Measurements from ENCODE around the gene CELSR1.

Gene CELSR1

DNA sequence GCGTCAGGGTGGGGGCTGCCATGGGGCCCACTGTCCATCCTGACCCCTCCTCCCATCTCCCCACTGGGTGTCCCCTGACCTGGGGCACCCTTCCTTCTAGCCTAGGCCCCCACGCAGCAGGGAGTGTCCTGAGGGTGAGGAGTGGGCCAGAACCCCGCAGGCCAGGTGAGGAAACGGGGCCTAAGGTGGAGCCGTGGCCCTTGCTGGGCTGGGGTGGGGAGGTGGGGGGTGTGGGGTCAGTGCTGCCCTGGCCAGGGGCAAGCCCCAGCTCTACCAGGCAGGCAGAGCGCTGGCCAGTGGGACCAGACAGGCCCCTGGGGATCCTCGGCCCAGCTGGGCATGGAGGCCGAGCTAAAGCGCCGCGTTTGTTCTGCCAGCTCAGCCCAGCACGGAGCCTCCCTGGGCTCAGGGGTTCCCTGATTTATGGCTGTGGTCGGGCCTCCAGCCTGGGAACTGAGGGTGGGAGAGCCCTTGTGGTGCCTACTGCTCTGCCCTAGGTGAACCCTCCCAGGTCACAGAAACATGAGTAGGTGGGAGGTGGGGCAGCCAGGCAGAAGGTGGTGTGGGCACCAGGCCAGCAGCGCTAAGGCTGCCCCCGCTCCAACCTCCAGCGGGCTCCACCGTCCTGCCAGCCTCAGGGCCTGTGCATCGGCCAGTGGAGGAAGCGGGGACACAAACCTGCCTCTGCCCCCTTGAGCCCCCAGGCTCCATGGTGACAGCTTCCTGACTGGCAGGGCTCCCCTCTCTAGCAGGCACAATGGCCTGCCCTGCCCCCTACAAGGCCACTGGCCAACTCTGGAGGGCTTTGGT is 179.5 kb downstream of the CELSR1 start:
- Mint-ChIP-seq H3K36me3 (ENCODE audit: low read depth) (no peaks in the 10 kb centered on the region), H3K27me3 (ENCODE audit: low read depth) (no peaks in the 10 kb centered on the region), H3K9me3 (no peaks in the 10 kb centered on the region), H3K27ac (no peak overlapping the region), H3K4me3 (no peak overlapping the region), H3K4me1 (ENCODE audit: low read depth) (no peaks in the 10 kb centered on the region)
- no peak for DNase-seq (ENCODE audit: low spot score)

DNA sequence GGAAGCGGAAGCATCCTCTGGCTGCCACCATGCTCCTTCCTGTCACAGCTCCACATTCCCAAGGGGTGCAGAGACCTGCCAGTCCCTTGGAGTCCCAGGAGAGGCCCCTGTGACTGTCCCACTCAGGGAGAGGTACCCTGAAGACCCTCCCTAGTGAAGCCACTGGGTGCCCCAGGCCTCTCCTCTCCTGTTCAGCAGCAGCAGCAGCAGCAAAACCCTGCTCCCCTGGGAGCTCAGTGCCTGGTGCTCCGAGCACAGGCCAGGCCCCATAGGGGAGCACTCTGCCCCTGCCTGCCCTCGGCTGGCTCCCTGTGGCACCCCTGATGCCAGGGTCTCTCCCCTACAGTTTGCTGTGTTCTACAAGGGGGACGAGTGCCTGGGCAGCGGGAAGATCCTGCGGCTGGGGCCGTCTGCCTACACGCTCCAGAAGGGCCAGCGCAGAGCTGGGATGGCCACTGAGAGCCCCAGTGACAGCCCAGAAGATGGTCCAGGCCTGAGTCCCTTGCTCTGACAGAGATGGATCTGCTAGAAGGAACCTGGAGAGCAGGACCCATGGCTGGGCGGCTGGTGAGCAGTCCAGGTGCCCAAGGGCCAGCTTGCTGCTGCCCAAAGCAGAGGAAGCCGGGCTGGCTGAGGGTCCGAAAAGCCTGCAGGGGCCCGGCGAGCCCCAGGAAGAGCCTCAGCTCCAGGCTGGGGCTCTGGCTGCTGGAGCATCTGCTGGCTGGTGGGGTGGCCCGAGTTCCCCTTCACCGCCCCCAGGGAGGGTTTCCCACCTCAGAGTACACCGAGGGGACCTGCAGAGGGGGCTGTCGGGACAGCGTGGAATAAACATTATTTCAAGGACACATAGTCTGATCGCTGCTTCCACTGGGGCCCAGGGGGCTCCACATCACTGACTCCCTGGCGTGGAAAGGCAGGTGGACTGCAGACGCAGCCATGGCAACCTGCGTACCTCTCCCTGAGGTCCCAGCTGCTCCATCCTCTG is 180.6 kb downstream of the CELSR1 start:
- DNase-seq (ENCODE audit: low spot score): no peak
- no peaks in the 10 kb centered on the region for H3K4me1 Mint-ChIP-seq (ENCODE audit: low read depth)
- no peak overlapping the region for H3K4me3 Mint-ChIP-seq
- H3K27me3 Mint-ChIP-seq (ENCODE audit: low read depth): no peaks in the 10 kb centered on the region
- no peak overlapping the region for H3K27ac Mint-ChIP-seq
- H3K9me3 Mint-ChIP-seq: no peaks in the 10 kb centered on the region
- peaks cover 5% of the 10 kb centered on the region for H3K36me3 Mint-ChIP-seq (ENCODE audit: low read depth)

DNA sequence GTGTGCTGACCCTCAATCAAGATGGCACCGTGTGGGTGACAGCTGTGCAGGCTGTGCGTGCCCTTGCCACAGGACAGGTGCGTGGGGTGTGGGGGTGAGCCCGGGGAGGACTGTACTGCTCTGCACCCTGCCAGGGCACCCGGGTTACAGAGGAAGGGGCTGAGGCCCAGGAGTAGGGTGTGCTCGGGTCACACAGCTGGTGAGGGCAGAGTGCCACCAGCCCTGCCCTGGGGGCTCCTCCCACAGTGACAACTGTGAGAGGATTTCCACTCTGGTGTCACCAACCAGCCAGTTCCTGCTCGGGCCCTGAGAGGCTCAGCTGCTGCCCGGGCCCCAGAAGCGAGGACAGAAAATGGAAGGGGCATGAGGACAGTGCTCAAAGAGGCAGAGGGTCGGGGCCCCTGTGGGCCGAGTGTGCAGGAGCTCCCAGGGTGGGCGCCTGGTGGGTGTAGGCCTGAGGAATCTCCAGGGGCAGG is 181.4 kb downstream of the CELSR1 start:
- no peak for DNase-seq (ENCODE audit: low spot score)
- H3K27ac Mint-ChIP-seq: no peak overlapping the region
- no peaks in the 10 kb centered on the region for H3K4me1 Mint-ChIP-seq (ENCODE audit: low read depth)
- H3K9me3 Mint-ChIP-seq: no peaks in the 10 kb centered on the region
- H3K27me3 Mint-ChIP-seq (ENCODE audit: low read depth): no peaks in the 10 kb centered on the region
- H3K4me3 Mint-ChIP-seq: no peak overlapping the region
- H3K36me3 Mint-ChIP-seq (ENCODE audit: low read depth): peaks cover 6% of the 10 kb centered on the region

DNA sequence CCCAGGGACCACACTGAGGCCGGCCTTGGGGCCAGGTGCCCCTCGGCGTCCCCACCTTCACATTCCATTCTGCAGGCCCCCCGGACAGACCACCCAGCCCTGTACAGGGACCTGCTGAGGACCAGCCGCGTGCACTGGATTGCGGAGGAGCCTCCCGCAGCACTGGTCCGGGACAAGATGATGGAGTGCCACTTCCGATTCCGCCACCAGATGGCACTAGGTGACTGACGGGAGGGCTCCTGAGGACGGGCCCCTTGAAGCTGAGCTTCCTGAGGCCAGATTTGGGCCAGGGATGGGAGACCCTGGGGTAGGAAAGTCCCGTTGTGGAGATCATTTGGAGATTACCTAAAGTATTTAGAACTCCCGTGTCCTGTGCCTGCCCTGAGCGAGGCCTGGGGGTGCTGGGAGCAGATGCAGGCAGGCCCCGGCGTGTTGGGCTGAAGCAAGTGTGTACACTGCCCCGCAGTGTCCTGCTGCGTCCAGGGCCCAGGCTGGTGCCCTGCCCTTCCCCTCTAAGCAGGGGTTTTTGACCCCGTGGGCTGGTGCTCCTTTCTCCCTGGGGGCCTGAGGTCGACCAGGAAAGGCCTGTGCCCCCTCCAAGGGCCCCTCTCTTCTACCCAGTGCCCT is 181.9 kb downstream of the CELSR1 start:
- Mint-ChIP-seq H3K9me3 (no peaks in the 10 kb centered on the region), H3K27ac (no peak overlapping the region), H3K4me3 (no peak overlapping the region), H3K36me3 (ENCODE audit: low read depth) (peaks cover 11% of the 10 kb centered on the region), H3K27me3 (ENCODE audit: low read depth) (no peaks in the 10 kb centered on the region), H3K4me1 (ENCODE audit: low read depth) (no peaks in the 10 kb centered on the region)
- peak; percentile 19 for DNase-seq (ENCODE audit: low spot score)

DNA sequence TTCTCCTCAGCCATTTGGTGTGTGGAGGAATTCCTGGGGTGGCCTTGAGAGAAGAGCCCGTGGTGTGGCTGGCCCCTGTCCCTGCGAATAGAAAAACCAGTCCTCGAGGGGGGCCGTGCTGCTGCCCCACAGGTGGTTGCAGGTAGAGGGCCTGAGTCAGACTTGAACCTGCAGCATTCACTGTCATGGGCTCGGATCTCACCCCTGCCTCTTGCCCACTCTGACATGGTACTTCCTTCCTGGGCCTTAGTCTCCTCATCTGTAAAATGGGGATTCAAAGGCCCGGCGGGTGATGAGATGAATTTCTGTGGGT is 182.5 kb downstream of the CELSR1 start:
- Mint-ChIP-seq H3K9me3 (no peaks in the 10 kb centered on the region), H3K4me1 (ENCODE audit: low read depth) (no peaks in the 10 kb centered on the region), H3K4me3 (no peak overlapping the region), H3K36me3 (ENCODE audit: low read depth) (peaks cover 13% of the 10 kb centered on the region), H3K27me3 (ENCODE audit: low read depth) (no peaks in the 10 kb centered on the region), H3K27ac (no peak overlapping the region)
- no peak for DNase-seq (ENCODE audit: low spot score)

DNA sequence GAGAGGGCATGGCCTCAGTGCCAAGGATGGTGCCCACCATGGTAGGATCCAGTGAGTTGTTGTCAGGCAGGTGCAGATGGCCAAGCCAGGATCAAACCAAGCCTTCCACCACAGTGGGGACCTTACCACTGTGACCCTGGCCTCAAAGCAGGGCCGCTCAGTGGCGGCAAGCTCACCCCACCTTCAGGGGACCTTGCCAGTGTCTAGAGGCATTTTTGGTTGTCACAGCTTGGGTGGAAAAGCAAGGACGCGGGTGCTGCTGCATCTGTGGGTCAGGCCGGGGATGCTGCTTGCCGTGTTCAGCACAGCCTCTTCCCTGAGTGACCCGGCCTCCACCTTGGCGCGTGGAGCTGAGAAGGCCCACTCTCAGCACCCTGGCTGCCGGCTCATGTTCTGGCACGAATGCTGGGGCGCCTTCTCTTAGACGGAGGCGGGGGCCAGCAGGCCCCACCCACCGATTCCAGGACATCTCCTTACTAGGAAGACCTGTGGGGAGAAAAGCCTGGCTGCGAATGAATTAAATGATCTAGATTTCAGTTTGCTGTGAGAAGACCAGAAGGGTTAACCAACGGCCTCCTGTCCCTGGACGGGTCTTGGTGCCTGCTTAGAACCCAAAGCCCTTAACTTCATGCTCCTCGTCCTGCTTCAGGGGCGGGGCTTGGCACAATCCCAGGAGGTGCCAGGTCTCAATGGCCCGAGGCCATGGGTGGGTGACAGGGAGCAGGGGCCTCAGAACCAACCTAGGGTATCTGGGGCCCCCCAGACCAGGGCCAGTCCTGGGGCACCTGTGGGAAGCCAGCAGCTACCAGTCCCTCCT is 183.0 kb downstream of the CELSR1 start:
- Mint-ChIP-seq H3K36me3 (ENCODE audit: low read depth) (peaks cover 19% of the 10 kb centered on the region), H3K4me3 (no peak overlapping the region), H3K9me3 (no peaks in the 10 kb centered on the region), H3K27ac (no peak overlapping the region), H3K4me1 (ENCODE audit: low read depth) (no peaks in the 10 kb centered on the region), H3K27me3 (ENCODE audit: low read depth) (no peaks in the 10 kb centered on the region)
- DNase-seq (ENCODE audit: low spot score): no peak

DNA sequence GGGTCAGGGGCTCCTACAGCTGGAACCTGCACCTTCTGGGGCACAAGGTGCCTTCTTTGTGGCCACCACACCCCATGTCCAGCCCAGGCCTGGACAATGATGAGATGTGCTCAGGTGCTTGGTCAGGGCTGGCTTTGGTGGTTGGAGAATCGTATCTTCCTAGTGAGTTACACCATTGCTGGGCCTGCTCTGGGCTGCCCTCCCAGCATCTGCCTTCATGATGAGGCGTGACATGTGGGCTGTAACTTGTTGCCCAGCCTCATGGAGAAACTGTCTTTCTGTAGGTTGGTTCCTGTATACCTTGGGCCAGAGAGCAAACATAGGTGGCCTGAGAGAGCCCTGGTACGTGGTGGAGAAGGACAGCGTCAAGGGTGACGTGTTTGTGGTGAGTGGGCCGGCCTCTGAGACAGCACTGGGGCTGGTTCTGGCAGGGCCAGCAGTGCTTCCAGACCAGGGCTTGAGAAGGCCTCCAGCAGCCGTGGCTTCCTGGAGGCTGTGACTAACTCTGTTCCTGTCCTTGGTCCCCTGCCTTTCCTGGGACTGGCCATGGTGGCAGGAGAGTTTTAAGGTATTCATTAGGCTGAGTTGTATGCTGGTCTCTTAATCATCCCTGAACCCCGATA is 183.8 kb downstream of the CELSR1 start:
- Mint-ChIP-seq H3K36me3 (ENCODE audit: low read depth) (peaks cover 23% of the 10 kb centered on the region), H3K4me3 (no peak overlapping the region), H3K27me3 (ENCODE audit: low read depth) (no peaks in the 10 kb centered on the region), H3K4me1 (ENCODE audit: low read depth) (no peaks in the 10 kb centered on the region), H3K9me3 (no peaks in the 10 kb centered on the region), H3K27ac (no peak overlapping the region)
- DNase-seq (ENCODE audit: low spot score): no peak

DNA sequence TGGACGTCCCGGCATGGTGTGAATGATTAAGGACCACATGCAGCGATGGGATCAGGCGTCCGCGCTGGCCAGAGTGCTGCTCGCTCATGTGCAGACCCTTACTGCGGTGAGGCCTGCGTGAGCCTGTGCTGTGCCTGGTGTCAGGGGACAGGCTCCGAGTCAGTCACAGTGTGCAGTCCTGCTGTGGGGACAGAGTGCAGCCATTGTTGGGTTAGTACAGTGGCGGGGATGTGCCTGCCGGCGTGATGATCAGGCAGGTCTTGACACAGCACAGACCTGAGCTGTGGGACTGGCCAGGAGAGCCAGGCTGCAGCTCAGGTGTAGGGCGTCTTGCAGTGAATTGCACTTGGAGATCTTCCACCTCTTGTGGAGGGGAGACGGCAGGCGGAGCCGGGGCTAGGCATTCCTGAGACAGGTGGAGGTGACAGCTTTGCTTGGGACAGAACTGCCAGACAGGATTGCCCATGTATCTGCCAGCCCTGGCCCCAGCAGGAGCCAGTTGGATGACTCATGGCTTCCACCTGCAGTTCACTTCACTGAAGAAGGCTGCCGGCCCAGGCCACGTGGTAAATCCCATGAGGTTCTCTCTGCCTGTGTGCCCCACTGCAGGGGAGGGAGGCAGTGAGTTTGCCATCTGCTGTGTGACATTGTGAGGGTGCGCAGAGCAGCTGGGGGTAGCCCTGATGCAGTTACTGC is 184.6 kb downstream of the CELSR1 start:
- peaks cover 24% of the 10 kb centered on the region for H3K36me3 Mint-ChIP-seq (ENCODE audit: low read depth)
- no peaks in the 10 kb centered on the region for H3K27me3 Mint-ChIP-seq (ENCODE audit: low read depth)
- no peaks in the 10 kb centered on the region for H3K9me3 Mint-ChIP-seq
- H3K4me3 Mint-ChIP-seq: no peak overlapping the region
- DNase-seq (ENCODE audit: low spot score): no peak
- H3K4me1 Mint-ChIP-seq (ENCODE audit: low read depth): no peaks in the 10 kb centered on the region
- no peak overlapping the region for H3K27ac Mint-ChIP-seq

DNA sequence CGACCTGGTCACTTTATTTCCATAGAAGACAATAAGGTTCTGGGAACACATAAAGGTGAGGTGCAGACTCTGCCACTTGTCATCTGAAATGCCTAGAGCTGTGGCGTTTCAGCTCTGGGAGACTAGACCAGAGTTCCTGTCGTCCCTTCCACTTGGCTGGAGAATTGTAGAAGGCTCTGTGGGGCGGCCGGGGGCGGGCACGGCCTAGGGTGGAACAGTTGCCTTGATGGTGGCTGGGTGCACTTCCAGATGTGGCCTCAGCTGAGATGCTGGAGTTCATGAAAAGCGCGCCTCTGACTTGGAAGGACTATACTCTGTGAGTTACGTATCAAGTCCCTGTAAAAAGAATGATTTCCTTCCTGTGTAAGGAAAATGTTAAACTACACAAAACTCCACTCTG is 185.1 kb downstream of the CELSR1 start:
- Mint-ChIP-seq H3K27me3 (ENCODE audit: low read depth) (no peaks in the 10 kb centered on the region), H3K4me1 (ENCODE audit: low read depth) (no peaks in the 10 kb centered on the region), H3K27ac (no peak overlapping the region), H3K9me3 (no peaks in the 10 kb centered on the region), H3K36me3 (ENCODE audit: low read depth) (peaks cover 28% of the 10 kb centered on the region), H3K4me3 (no peak overlapping the region)
- DNase-seq (ENCODE audit: low spot score): no peak

DNA sequence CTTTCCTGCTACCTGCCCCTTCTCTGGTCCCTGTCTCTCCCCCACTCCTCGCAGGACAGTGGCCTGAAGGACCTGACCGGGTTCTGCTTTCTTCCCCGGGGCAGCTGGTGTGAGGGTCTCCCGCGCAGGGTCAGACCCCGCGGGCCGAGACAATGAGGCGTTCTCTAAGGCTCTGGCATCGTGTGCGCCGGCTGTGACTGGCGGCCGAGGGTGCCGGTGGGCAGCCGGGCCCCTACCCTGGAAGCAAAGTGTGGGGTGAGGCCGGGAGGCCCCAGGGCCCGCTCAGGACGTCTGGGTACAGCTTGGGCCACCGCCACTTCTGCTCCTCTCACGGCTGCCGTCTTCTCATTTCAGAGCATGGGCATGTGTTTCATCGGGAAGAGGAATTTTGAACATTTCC is 185.7 kb downstream of the CELSR1 start:
- DNase-seq (ENCODE audit: low spot score): no peak
- no peaks in the 10 kb centered on the region for H3K27me3 Mint-ChIP-seq (ENCODE audit: low read depth)
- H3K4me3 Mint-ChIP-seq: no peak overlapping the region
- peaks cover 28% of the 10 kb centered on the region for H3K36me3 Mint-ChIP-seq (ENCODE audit: low read depth)
- H3K27ac Mint-ChIP-seq: no peak overlapping the region
- no peaks in the 10 kb centered on the region for H3K9me3 Mint-ChIP-seq
- H3K4me1 Mint-ChIP-seq (ENCODE audit: low read depth): no peaks in the 10 kb centered on the region

DNA sequence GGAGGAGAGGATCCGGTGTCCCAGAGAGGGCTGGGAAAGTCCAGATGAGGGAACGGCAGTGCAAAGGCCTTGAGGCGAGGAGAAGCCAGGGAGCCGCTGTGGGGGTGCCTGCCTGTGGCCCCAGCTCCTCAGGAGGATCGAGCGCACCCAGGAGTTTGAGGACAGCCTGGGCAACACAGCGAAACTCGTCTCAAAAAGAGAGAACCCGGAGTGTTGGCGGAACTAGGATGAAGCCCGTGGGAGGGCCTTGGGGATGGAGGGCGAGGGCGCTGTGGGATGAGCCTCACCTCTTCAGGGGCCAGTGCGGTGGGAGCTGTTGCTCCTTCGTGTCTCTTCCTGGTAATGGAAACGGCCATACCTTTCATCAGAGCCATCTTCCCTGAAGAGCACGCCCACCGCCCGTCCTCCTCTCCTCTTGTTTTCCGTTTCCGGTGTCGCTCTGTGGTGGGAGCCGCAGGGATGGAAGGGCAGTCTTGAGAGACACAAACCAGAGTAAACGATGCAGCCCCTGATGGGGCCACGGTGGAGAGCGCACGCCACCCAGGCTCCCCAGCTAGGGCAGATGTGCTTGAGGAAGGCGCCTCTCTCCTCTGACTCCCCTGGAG is 186.2 kb downstream of the CELSR1 start:
- DNase-seq (ENCODE audit: low spot score): no peak
- H3K27me3 Mint-ChIP-seq (ENCODE audit: low read depth): no peaks in the 10 kb centered on the region
- no peak overlapping the region for H3K4me3 Mint-ChIP-seq
- H3K4me1 Mint-ChIP-seq (ENCODE audit: low read depth): no peaks in the 10 kb centered on the region
- no peak overlapping the region for H3K27ac Mint-ChIP-seq
- H3K36me3 Mint-ChIP-seq (ENCODE audit: low read depth): peaks cover 32% of the 10 kb centered on the region
- H3K9me3 Mint-ChIP-seq: no peaks in the 10 kb centered on the region

DNA sequence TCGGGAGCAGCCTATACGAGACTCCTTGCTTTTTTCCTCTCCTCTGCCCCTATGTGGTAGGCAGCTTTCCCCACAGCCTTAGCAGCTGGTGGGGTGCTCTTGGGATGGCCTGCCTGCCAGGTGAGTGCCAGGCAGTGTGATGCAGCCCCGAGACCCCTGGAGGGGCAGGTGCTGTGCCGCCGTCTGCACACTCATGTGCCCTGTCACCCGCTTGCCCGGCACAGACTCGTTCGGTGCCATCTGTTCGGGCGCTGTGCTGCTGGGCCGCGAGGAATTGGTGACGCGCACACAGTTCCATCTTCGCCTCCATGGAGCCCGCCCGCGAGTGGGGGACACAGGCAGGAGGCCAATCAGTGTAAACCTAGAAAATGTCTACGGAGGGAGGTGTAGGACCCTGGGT is 186.8 kb downstream of the CELSR1 start:
- DNase-seq (ENCODE audit: low spot score): no peak
- Mint-ChIP-seq H3K4me1 (ENCODE audit: low read depth) (no peaks in the 10 kb centered on the region), H3K36me3 (ENCODE audit: low read depth) (peaks cover 34% of the 10 kb centered on the region), H3K9me3 (no peaks in the 10 kb centered on the region), H3K27me3 (ENCODE audit: low read depth) (no peaks in the 10 kb centered on the region), H3K4me3 (no peak overlapping the region), H3K27ac (no peak overlapping the region)

Measured in T-helper 2 cell treated with Interferon-gamma antibody and Interleukin-4, amounts not matched to agents 5 μg/mL and 100 μg/mL, for 36 hours (primary cell).